K562 treated with DMSO at 1 percent for 48 hours (cell line): ENCODE measurements around the gene SCML1. TPM values are rescaled to one million over a fixed set of nuclear protein-coding genes. Genes with fewer than 3 reads are reported as not detected.

Experiments
- total RNA-seq: library from RNA; unstranded; fragments of 300-600 nt; gene quantifications from 2 replicates; pipeline ENCODE4 v1.2.3, GENCODE V29; 2022; ENCODE audit warnings: low replicate concordance; ENCODE audit errors: extremely low read depth

SCML1 gene
- total RNA-seq = not detected in 2 replicates

GRCh38 chrX:17736856-17737709 lies at the start of gene SCML1:
SCML1 (plus strand) TSS chrX:17737493; CDS start chrX:17744187, 6,694 bp downstream.

Other genes with a start within 250 kb of the SCML1 start
- gene RAI2, start 123.8 kb downstream of the SCML1 start, total RNA-seq = not detected in 2 replicates